Body of pancreas (tissue), 4 donors: ENCODE data around the gene OR5W2.
"Not testable (repeated sequence)": the region's sequence is repeated elsewhere in the genome, so short reads cannot be mapped to it uniquely, and the experiment has no call there.

Source experiments
- CTCF ChIP-seq, 7 experiments: fragments of 450-650 bp in 4 of 7; fragments of 200-600 bp in 3 of 7; sonication (generic) in 3 of 7; IDR thresholded peaks; one replicate each; pipeline ENCODE4 v1.5.1; 2016 to 2019; ENCODE audit warnings: antibody characterized with exemption in 7 of 7
- POLR2A ChIP-seq, 3 donors: fragments of 450-650 bp; IDR thresholded peaks; one replicate each; pipeline ENCODE4 v1.6.1; 2016; ENCODE audit warnings: antibody characterized with exemption in 3 of 3, mild to moderate bottlenecking in 2 of 3

- not testable (repeated sequence) for TF ChIP-seq CTCF, POLR2A (IDR thresholded peaks at IDR 0.05)
Observed at GRCh38 chr11:55885481-55885880, 28.9 kb downstream of the OR5W2 start.
